ENCODE measurements around the gene KCNK1.

- TF ChIP-seq CTCF (IDR thresholded peaks at IDR 0.05 in 4 of 5, conservative IDR thresholded peaks at IDR 0.05 in 1 of 5) = no peak
- no peak for TF ChIP-seq POLR2A (IDR thresholded peaks at IDR 0.05)
Observed at GRCh38 chr1:233672732-233673131, 58.8 kb downstream of the KCNK1 start.
